Muscle layer of colon (tissue), 2 donors: Measurements from ENCODE around the gene MAP6.
A peak's percentile ranks its signal among the peaks of the same experiment; 100 is the strongest.

ENCODE experiments used
- H3K27ac ChIP-seq: one replicate; pipeline ENCODE4 v1.7.0; 2013; ENCODE audit warnings: low read depth, mild to moderate bottlenecking, low read length, moderate library complexity
- H3K27me3 ChIP-seq, 2 donors: one replicate each; pipeline ENCODE4 v1.7.0; 2013; ENCODE audit warnings: low read length in 2 of 2, mild to moderate bottlenecking in 2 of 2; ENCODE audit not compliant: insufficient read depth in 2 of 2, control insufficient read depth in 1 of 2
- H3K36me3 ChIP-seq: one replicate; pipeline ENCODE4 v1.7.0; 2013; ENCODE audit warnings: mild to moderate bottlenecking, low read length; ENCODE audit not compliant: insufficient read depth
- H3K4me1 ChIP-seq: one replicate; pipeline ENCODE4 v1.7.0; 2013; ENCODE audit warnings: mild to moderate bottlenecking, low read length; ENCODE audit not compliant: insufficient read depth
- H3K4me3 ChIP-seq, 2 donors: one replicate each; pipeline ENCODE4 v1.7.0; 2013; ENCODE audit warnings: low read length in 2 of 2, low read depth in 1 of 2, mild to moderate bottlenecking in 1 of 2, moderate library complexity in 1 of 2
- H3K9ac ChIP-seq: one replicate; pipeline ENCODE4 v1.7.0; 2013; ENCODE audit warnings: low read length
- H3K9me3 ChIP-seq: one replicate; pipeline ENCODE4 v1.7.0; 2013; ENCODE audit warnings: mild to moderate bottlenecking, low read length
- donor health status: abdominal sarcoma.
- donor health status: Adenocarcinoma of cecum.

Gene MAP6

DNA sequence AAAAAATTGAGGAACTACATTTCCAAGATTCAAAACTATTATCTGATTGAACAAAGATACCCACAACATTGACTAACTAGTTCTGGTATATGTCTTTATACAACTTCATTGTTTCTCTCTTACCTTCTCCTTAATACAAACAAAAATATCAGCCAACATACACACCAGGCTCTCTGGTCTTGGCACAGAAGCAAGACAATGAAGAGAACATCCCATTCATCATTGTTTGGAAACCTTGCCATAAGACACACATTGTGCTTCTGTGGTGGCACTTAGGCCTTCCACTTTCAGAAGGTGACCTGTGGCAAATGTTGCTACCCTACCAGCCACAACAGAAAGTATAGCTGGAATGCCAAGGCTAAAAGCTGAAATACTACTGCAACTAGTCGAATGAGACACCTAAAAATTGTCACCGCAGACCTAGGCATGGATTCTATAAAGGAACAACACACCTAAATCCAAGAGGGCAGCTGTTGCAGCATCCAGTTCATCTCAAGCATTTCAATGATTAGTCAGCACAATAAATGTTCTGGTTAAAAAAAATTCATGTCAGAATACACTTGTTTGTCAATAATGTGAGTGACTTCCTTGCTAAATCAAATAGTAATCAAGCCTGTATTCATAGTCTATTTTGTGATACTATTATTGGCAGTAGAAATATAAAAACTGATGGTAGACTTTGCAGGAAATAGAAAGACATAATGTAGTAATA is 26.3 kb downstream of the MAP6 start:
- no peak overlapping the region for H3K4me3 ChIP-seq
- H3K4me1 ChIP-seq, result peaks cover 21% of the 10 kb centered on the region
- H3K9me3 ChIP-seq, result no peaks in the 10 kb centered on the region
- H3K9ac ChIP-seq, result no peak overlapping the region
- no peak overlapping the region for H3K27ac ChIP-seq
- H3K27me3 ChIP-seq, result no peaks in the 10 kb centered on the region
- no peaks in the 10 kb centered on the region for H3K36me3 ChIP-seq

DNA sequence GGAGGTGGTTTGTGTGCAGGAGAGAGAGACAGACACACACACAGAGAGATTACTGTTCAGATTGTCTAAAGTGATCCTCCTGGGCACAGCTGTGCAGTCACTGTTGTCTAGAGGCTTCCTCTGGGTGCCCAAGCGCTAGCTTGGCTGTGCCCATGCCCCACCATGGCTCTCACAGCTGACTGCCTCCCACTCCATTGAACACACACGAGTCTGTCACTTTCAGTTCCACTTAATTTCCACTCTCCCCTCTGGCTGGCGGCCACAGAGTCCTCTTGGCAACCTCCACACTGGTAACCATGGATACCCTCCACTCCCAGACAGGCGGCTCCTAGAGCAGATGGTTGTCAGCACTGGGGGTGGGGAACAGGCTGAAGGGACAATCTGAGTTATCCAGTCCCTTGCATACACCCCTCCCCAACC is 29.1 kb downstream of the MAP6 start:
- Histone ChIP-seq H3K27me3 (no peaks in the 10 kb centered on the region), H3K9me3 (no peaks in the 10 kb centered on the region), H3K4me1 (peaks cover 36% of the 10 kb centered on the region), H3K9ac (no peak overlapping the region), H3K4me3 (no peak overlapping the region), H3K27ac (no peak overlapping the region), H3K36me3 (no peaks in the 10 kb centered on the region)

DNA sequence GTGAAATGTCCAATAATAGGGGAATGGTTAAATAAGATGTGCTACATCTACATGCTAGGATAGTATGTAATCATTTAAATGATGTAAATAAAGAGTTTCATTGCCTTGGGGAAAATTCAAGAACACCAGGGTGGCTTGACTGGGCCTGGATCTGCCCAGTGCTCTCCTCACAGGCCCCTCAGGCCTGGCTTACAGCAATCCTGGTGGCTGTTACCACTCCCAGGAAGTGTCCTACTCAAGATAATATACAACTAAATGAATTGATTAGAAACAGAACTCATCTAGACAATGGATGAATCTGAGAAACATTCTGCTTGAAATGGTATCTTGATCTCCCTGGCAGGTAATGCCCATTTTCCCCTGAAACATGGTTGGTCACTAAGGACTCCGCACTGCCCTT is 30.8 kb downstream of the MAP6 start:
- Histone ChIP-seq H3K27me3 (no peaks in the 10 kb centered on the region), H3K27ac (no peak overlapping the region), H3K36me3 (no peaks in the 10 kb centered on the region), H3K9ac (no peak overlapping the region), H3K9me3 (no peaks in the 10 kb centered on the region), H3K4me3 (no peak overlapping the region), H3K4me1 (peaks cover 40% of the 10 kb centered on the region)

DNA sequence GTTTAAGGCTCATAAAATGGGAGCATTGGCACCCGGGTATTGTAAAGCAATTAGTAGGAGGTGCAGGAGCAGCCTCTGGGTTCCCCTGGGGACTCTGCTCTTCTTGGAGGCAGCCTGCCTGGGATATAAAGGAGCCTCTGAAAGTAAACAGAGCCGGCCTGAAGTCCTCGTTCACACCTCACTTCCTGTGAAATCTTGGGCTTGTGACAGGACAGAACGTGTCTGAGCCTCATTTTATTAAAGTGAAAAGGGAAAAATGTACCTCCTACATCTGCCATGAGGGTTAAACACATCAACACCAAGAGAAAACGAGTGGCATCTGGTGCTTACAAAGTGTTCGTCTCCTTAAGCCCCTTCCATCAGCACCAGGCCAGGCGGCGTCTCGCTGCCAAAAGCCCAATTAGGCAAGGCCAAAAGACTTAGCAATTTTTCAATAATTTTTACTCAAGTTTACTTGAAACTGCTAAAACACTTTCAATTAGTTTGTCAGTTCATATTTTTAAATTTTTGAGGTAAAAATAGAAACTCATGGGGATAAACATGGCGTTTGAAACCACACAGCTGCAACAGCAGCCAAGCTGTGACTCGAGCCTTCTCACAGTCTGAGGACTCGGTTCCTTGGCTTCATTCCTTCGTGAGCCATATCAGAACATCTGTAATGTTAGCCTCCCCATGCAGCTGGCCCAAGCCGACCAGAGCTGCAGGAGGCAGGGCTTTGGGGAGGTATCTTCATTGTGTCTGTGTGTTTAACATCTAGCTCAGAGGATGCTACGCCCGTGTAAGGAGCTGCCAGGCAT is 33.6 kb downstream of the MAP6 start:
- Histone ChIP-seq H3K36me3 (no peaks in the 10 kb centered on the region), H3K4me1 (peaks cover 30% of the 10 kb centered on the region), H3K27me3 (no peaks in the 10 kb centered on the region), H3K27ac (no peak overlapping the region), H3K9me3 (no peaks in the 10 kb centered on the region), H3K9ac (no peak overlapping the region), H3K4me3 (peak overlapping the region in 1 of 2 donors; percentile 13)

DNA sequence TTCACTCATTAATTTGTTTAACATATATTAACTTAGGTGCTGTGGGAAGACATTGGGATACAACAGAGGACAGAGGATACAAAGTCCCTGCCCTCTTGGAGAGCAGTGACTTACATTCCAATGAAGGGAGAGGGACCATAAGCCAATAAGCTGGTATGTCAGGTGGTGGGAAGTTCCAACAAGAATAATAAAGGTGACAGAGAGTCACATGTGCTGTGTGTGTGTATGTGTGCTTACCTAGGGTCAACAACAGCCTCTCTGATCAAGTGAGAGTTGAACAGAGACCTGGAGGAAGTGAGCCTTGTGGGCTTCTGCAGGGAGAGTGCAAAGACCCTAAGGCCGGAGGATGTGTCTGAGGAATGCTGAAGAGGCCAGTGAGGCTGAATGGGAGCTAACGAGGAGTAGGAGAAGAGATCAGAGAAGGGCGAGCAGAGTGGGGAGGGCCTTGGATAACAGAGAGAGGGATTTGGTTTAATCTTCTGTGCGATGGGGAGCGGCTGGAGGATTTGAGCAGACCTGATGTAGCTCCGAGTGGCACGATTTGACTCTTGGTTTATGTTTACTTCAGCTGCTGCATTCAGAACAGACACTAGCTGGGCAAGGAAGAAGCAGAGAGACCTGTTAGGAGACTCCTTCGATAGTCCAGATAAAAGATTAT is 35.3 kb downstream of the MAP6 start:
- H3K27ac ChIP-seq, result no peak overlapping the region
- no peaks in the 10 kb centered on the region for H3K36me3 ChIP-seq
- no peak overlapping the region for H3K4me3 ChIP-seq
- H3K9ac ChIP-seq, result no peak overlapping the region
- peaks cover 19% of the 10 kb centered on the region for H3K4me1 ChIP-seq
- no peaks in the 10 kb centered on the region for H3K9me3 ChIP-seq
- H3K27me3 ChIP-seq, result no peaks in the 10 kb centered on the region

DNA sequence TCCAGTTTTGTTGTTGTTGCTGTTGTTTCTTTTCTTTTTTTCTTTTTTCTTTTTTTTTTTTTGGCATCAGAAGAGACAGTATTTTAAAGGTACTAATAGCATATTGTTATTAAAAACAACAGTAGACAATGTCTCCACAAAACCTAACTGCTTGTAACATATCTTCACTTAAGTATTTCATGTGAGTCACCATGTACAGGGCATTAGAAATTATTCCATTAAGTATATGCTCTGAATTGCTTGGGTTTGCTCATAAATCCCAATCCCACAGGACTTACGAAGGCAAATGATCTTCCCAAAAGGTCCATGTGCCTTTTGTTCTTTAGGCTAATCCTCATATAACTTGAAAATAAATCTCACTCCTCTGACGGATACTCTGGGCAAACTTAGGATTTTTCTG is 35.9 kb downstream of the MAP6 start:
- Histone ChIP-seq H3K4me1 (peaks cover 19% of the 10 kb centered on the region), H3K9me3 (no peaks in the 10 kb centered on the region), H3K27ac (no peak overlapping the region), H3K27me3 (no peaks in the 10 kb centered on the region), H3K9ac (no peak overlapping the region), H3K4me3 (no peak overlapping the region), H3K36me3 (no peaks in the 10 kb centered on the region)

DNA sequence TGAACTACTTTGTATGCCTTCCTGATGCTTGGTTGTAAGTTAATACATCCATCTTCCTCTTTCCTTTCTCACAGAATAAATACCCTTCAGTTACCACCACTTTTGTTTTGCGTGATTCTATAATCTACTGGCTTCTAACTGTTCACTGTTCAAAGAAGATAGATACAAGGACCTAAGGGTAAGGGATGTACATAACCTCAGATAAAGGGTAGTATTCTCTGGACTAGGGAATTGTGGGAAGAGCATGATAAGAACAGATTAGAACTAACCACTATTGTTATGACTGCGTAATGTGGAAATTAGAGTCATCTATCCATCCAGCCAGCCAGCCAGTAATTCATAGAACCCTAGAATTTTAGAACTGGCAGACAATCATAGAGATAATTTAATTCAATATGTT is 36.4 kb downstream of the MAP6 start:
- H3K27me3 ChIP-seq, result no peaks in the 10 kb centered on the region
- H3K9me3 ChIP-seq, result no peaks in the 10 kb centered on the region
- H3K27ac ChIP-seq, result no peak overlapping the region
- H3K4me1 ChIP-seq, result peaks cover 19% of the 10 kb centered on the region
- H3K4me3 ChIP-seq, result no peak overlapping the region
- no peak overlapping the region for H3K9ac ChIP-seq
- no peaks in the 10 kb centered on the region for H3K36me3 ChIP-seq

DNA sequence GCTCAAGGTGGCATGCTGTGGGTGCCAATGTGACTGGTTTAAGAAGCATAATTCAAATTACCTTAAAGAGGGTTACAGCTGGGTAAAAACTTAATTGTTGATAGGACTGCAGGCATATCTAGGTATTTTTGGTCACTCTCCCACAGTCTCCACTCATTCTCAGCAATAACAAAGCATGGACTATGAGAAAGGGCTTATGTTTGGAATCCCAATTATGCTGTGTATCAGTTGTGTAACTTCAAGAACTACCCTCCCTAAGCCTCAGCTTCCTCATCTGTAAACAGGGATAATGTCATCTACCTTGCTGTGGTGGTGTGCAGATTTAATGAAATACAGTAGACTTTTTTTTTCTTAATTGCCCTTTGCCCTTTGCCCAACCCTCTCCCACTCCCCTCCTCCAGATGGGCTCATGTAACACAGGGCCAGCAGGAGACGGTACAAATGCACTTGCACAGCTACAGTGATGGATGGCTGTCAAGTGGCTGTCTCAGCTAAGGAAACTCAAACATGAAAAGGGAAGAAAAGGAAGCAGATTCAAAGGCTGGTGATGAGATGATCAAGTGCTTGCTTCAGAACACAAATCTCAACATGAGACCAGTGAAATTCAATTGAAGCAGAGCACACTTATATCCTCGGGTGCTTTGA is 37.6 kb downstream of the MAP6 start:
- Histone ChIP-seq H3K27me3 (no peaks in the 10 kb centered on the region), H3K4me3 (no peak overlapping the region), H3K9me3 (no peaks in the 10 kb centered on the region), H3K36me3 (no peaks in the 10 kb centered on the region), H3K4me1 (peaks cover 19% of the 10 kb centered on the region), H3K9ac (no peak overlapping the region), H3K27ac (no peak overlapping the region)

DNA sequence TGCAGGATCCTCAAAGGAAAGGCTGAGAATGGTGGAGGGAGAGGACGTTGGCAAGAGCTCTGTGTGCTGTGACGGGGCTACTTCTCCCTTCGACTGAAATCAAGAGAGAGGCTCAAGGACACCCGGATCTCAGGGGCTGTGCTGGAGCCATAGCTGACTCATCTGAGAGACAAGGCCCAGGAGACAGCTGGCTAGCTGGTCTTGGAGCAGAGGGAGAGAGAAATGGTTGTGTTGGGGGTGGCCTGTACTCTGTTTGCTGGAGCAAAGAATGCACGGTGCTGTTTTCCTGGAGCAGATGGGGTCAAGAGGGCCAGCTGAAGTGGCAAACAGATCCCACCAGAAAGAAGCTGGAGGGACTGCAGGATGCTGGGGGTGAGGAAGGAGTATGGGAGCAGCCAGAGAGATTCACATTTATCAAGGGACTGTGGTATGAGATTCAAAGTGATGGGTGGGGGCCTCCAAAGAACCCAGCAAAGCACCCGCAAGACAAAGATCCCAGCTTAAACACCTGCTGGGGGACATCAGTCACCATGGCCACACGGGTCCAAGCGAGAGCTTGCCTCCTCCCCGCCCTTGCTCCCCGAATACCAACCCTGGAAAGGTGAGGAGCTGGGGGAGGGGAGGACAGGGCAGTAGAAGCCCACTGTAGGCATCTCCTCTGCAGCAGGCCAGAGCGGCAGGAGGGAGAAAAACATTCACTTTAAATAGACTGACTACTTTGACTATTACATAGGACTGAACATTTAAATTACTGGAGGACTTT is 40.8 kb downstream of the MAP6 start:
- Histone ChIP-seq H3K27me3 (no peaks in the 10 kb centered on the region), H3K27ac (no peak overlapping the region), H3K4me3 (no peak overlapping the region), H3K9me3 (no peaks in the 10 kb centered on the region), H3K4me1 (no peaks in the 10 kb centered on the region), H3K36me3 (no peaks in the 10 kb centered on the region), H3K9ac (no peak overlapping the region)

DNA sequence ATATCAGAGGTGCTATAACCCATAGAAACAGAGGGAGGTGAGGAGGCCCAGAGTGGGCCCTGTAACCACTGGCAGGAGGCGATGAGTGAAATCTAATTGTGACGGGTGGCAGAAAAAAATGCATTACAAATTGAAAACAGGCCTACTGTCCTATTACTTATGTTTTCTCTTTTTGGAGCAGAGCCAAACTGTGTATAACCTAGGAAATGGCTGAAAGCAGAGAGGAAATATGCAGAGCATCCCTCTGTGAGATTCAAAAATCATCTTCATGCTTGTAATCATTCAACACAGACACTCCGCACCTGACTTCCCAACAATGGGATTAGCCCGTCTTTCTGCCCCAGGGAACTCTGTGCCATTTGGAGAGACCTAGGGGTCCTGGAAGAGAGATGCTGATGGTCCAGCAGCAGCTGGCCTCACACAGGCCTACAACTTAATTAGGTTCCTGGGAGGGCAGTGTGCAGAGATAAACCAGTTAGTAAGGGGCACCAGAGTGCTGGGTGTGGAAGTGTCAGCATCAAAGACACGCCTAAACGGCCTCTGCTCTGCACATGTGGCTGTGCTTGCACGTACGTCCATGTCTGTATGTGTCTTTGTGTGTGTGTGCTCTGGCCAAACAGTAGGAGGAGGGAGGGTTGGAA is 41.8 kb downstream of the MAP6 start:
- H3K36me3 ChIP-seq, result no peaks in the 10 kb centered on the region
- H3K9ac ChIP-seq, result no peak overlapping the region
- H3K27ac ChIP-seq, result no peak overlapping the region
- H3K4me3 ChIP-seq, result no peak overlapping the region
- H3K4me1 ChIP-seq, result no peaks in the 10 kb centered on the region
- no peaks in the 10 kb centered on the region for H3K9me3 ChIP-seq
- no peaks in the 10 kb centered on the region for H3K27me3 ChIP-seq
